Activated naive CD4-positive, alpha-beta T cell treated with anti-CD3 and anti-CD28 coated beads, Interleukin-2, amount 50 U/mL, for 16 hours (primary cell): ENCODE results near the gene RNPC3.
"Not testable (repeated sequence)": the region's sequence is repeated elsewhere in the genome, so short reads cannot be mapped to it uniquely, and the experiment has no call there.

Source experiments
- DNase-seq: peaks from one replicate; pipeline ENCODE4 v3.0.0-alpha.2; 2020

The RNPC3 gene

GRCh38 chr1:103561124-103561523 is 35.6 kb downstream of the RNPC3 start:
- DNase-seq = not testable (repeated sequence)

DNA sequence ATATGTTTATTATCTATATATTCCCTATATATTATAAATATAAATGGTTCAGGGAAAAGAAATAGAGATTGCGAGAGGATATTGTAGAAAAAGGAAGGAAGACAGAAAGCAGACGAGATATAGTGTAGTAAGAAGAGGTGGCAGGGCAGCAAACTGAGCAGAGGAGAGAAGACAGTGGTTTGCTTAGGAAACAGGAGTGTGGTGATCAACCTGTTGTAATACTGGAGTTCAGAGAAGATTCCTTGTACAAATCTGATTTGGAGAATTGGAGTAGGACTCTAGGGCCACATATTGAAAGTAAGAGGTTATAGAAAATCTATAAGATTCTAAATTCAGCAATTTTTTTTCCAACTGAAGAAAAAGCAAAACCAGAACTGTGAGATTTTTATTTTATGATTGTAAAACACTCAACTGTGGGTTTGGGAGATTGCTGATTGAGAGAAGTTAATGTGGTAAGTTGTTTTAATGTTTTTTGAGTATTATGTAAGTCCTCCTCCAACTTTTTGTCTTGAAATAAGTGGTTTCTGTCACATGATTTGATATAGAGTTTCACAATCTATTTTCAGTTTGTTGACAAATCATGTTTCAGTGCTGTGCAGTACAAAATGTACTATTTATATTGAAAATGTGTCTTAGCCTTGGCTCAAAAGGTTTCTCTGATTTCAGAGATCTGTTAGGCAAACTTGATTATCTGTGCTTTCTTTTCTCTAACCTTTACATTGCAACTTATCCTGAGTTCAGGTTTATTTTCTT is 36.3 kb downstream of the RNPC3 start:
- DNase-seq = no peak

DNA sequence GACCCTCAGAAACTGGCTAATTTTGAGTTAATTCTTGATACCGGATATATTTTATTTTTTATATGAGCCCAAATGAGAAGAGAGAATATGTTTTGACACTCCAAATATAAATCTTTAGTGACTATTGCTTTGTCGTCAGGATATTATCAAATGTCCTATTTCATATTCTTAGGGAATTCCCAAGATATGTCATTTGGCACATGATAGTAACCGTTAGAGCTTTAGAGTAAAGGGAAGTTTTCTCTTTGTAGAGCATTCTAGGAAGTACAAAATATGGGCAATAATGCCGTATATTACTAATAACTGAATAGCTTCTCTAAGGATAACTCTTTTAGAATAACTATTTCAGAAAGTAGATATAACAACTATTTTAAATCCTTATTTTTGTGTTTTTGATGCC is 37.6 kb downstream of the RNPC3 start:
- no peak for DNase-seq

DNA sequence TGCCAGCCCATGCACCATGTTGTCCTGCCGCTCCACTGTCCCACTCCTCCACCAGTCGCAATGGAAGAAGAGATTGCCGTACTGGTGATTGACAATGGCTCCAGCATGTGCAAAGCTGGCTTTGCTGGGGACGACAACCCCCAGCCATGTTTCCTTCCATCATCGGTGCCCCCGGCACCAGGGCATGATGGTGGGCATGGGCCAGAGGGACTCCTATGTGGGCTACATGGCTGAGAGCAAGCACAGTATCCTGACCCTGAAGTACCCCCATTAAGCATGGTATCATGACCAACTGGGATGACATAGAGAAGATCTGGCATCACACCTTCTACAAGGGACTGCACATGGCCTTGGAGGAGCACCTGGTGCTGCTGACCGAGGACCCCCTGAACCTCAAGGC is 44.0 kb downstream of the RNPC3 start:
- no peak for DNase-seq

- not testable (repeated sequence) for DNase-seq
These were observed 45.8 kb downstream of the RNPC3 start, which contains the start of gene AMY2B for GRCh38 chr1:103571289-103571688. Gene AMY2B (plus strand): TSS chr1:103571589. CDS start chr1:103571603, 14 bp downstream.

DNA sequence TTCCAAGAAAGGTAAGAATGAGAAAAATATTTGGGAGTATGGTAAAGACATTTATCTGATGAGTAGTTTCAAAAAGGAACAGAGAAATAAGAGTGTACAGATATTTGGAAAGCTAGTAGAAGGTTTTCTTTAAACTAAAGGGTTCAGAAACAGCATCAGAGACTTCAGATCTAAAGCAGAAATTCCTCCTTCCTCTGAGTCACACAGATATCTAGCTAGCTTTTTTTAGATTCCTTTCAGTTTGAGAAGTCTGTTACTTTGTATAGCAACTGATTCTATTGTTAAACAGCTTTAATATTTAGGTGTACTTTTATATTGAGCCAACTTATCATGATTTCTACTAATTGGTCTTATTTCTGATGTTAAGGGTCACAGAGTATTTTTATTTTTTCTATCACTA is 50.6 kb downstream of the RNPC3 start:
- no peak for DNase-seq

DNA sequence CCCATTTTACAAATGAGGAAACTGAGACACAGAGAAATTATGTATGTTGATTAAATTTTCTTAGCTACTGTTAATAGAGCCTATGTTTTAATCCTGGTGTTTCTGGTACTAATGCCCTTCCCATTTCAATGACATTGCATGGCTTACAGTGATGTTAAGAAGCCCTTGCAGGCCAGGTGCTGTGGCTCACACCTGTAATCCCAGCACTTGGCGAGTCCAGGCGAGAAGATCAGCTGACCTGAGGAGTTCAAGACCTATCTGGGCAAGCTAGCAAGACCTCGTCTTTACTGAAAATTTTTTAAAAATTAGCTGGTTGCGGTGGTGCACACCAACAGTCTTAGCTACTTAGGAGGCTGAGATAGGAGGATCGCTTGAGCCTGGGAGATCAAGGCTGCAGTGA is 51.3 kb downstream of the RNPC3 start:
- DNase-seq = not testable (repeated sequence)

- DNase-seq = no peak
These were observed 57.0 kb downstream of the RNPC3 start for GRCh38 chr1:103582464-103582863.

DNA sequence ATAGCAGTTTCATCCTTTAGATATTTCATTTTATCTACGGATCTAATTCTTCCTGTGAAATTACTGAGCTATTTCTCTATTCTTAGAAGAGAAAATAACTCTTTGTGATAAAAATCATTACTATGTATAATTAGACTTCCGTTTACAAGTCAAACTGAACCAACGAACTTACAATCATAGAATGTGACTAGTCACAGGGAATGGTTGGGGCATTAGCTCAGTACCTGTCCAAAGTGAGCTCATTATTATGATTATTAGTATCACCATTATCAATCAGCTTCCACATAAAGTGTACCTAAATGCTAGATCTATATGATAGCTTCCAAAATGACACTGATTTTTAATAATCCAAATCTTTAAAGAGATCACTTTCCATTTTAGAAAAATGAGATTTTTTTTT is 58.4 kb downstream of the RNPC3 start:
- DNase-seq = no peak

DNA sequence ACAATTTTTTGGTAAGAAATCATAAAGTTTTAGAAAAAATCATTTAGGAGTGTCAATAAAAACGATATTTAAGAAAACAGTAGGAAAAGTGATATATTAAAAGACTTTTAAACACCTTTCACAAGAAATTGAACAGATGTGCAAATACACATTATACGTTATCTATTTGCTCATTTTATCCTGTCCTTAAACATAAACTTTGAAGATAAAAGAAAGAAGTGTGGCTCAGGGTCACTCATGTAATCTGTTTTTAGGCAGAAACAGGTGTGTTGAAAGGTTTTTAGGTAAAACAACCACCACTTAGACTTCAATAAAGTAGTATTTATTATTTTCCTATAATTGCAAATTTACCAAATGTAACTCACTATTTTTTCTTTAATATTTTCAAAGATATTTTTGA is 59.0 kb downstream of the RNPC3 start:
- DNase-seq = no peak

DNA sequence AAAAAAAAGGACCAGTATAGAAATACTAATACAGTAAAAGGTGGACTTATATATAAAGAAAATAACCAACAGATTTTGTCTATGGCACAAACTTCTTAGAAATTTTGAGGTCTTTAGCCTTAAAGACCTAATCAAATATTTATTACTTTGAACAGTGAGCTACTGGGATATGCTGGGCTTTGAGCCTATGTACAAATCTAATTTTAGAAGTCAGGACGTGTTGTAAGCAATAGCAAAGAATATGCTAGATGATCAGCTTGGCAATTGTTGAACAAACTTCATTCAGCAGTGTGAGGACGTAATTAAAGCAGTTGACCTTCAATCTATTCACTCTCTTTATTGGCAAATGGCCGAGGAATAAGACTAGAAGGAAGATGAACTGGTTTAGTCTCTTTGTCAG is 77.2 kb downstream of the RNPC3 start:
- not testable (repeated sequence) for DNase-seq
